OCI-LY1 (cell line): ENCODE results near the gene IRF2BP2.
"Not testable (repeated sequence)": the region's sequence is repeated elsewhere in the genome, so short reads cannot be mapped to it uniquely, and the experiment has no call there.

Experiments
- H2AFZ ChIP-seq: fragments of 200-600 bp; sonication (generic), shearing (Covaris generic); 2 replicates; pipeline ENCODE4 v1.6.0; 2014; ENCODE audit warnings: antibody characterized with exemption, mild to moderate bottlenecking, low read length
- H3F3A ChIP-seq: fragments of 200-600 bp; sonication (generic), shearing (Covaris generic); 2 replicates; pipeline ENCODE4 v1.6.0; 2014; ENCODE audit warnings: mild to moderate bottlenecking, antibody characterized with exemption, low read length, moderate library complexity; ENCODE audit not compliant: insufficient read depth
- H3K27ac ChIP-seq: fragments of 200-600 bp; sonication (generic); 2 replicates; pipeline ENCODE4 v1.5.1; 2014; ENCODE audit warnings: low read length, mixed run types, mild to moderate bottlenecking, low read depth; ENCODE audit not compliant: poor library complexity, severe bottlenecking
- H3K27me3 ChIP-seq: fragments of 200-600 bp; sonication (generic); 2 replicates; pipeline ENCODE4 v1.6.0; 2014; ENCODE audit warnings: antibody characterized with exemption, mild to moderate bottlenecking, low read length, moderate library complexity; ENCODE audit not compliant: insufficient read depth
- H3K36me3 ChIP-seq: fragments of 200-600 bp; sonication (generic); 2 replicates; pipeline ENCODE4 v1.6.1; 2014; ENCODE audit warnings: mild to moderate bottlenecking, antibody characterized with exemption, low read length, moderate library complexity, mixed read lengths; ENCODE audit not compliant: insufficient read depth
- H3K4me1 ChIP-seq: fragments of 200-600 bp; sonication (generic); 2 replicates; pipeline ENCODE4 v1.5.1; 2014; ENCODE audit warnings: mild to moderate bottlenecking, low read length, moderate library complexity; ENCODE audit not compliant: insufficient read depth, severe bottlenecking
- H3K4me2 ChIP-seq: fragments of 200-600 bp; sonication (generic), shearing (Covaris generic); 2 replicates; pipeline ENCODE4 v1.6.1; 2014; ENCODE audit warnings: low read length
- H3K4me3 ChIP-seq: fragments of 200-600 bp; sonication (generic); 2 replicates; pipeline ENCODE4 v1.5.1; 2014; ENCODE audit warnings: low read length, low read depth, mild to moderate bottlenecking, mixed read lengths; ENCODE audit not compliant: poor library complexity, severe bottlenecking
- H3K79me2 ChIP-seq: fragments of 200-600 bp; shearing (Covaris generic); 2 replicates; pipeline ENCODE4 v1.6.1; 2016; ENCODE audit warnings: mixed run types, low read length, mixed read lengths; ENCODE audit not compliant: insufficient read depth
- H3K9ac ChIP-seq: fragments of 200-600 bp; sonication (generic), shearing (Covaris generic); 2 replicates; pipeline ENCODE4 v1.6.1; 2014; ENCODE audit warnings: mild to moderate bottlenecking, low read length, mixed read lengths
- H3K9me2 ChIP-seq: fragments of 200-600 bp; sonication (generic), shearing (Covaris generic); 2 replicates; pipeline ENCODE4 v1.6.1; 2014; ENCODE audit warnings: low read depth, mild to moderate bottlenecking, low read length, mixed read lengths
- H3K9me3 ChIP-seq: fragments of 200-600 bp; shearing (Covaris generic); 2 replicates; pipeline ENCODE4 v1.6.1; 2014; ENCODE audit warnings: low read length, mixed read lengths
- H4K20me1 ChIP-seq: fragments of 200-600 bp; sonication (generic), shearing (Covaris generic); 2 replicates; pipeline ENCODE4 v1.6.0; 2016; ENCODE audit warnings: mild to moderate bottlenecking, low read length; ENCODE audit not compliant: insufficient read depth
- CTCF ChIP-seq: fragments of 200-600 bp; sonication (generic), shearing (Covaris generic); IDR thresholded peaks from 2 replicates; pipeline ENCODE4 v1.5.1; 2017; ENCODE audit warnings: mild to moderate bottlenecking, antibody characterized with exemption, low read length, moderate library complexity, mixed read lengths
- EZH2 ChIP-seq: fragments of 200-600 bp; sonication (generic), shearing (Covaris generic); IDR thresholded peaks from 2 replicates; pipeline ENCODE4 v1.8.0; 2017; ENCODE audit warnings: borderline replicate concordance, mixed run types, mild to moderate bottlenecking, antibody characterized with exemption, low read length, moderate library complexity, mixed read lengths

Gene IRF2BP2

GRCh38 chr1:234595899-234596298 is 14.1 kb downstream of the IRF2BP2 start:
- H3K27ac ChIP-seq = no peak overlapping the region
- no peaks in the 10 kb centered on the region for H3K79me2 ChIP-seq
- H4K20me1 ChIP-seq = no peaks in the 10 kb centered on the region
- no peaks in the 10 kb centered on the region for H3K27me3 ChIP-seq
- no peak overlapping the region for H3K4me3 ChIP-seq
- H3K4me2 ChIP-seq = no peak overlapping the region
- TF ChIP-seq EZH2 = no peak
- TF ChIP-seq CTCF = no peak
- H3K9me2 ChIP-seq = no peaks in the 10 kb centered on the region
- no peak overlapping the region for H2AFZ ChIP-seq
- peaks cover 24% of the 10 kb centered on the region for H3K4me1 ChIP-seq
- H3K9ac ChIP-seq = no peak overlapping the region
- H3K9me3 ChIP-seq = 0 out of 2 replicates have a peak, but pooled peaks cover 3% of the 10 kb centered on the region
- no peaks in the 10 kb centered on the region for H3K36me3 ChIP-seq
- peaks cover 11% of the 10 kb centered on the region for H3F3A ChIP-seq

GRCh38 chr1:234594575-234594974 is 15.4 kb downstream of the IRF2BP2 start:
- H3K27me3 ChIP-seq, H3F3A ChIP-seq, H3K4me3 ChIP-seq, H4K20me1 ChIP-seq, H3K79me2 ChIP-seq, H3K9ac ChIP-seq, H3K36me3 ChIP-seq, H3K9me2 ChIP-seq, H2AFZ ChIP-seq, H3K27ac ChIP-seq, H3K9me3 ChIP-seq, H3K4me2 ChIP-seq: not testable (repeated sequence)
- H3K4me1 ChIP-seq = peaks cover 14% of the 10 kb centered on the region

- Histone ChIP-seq H3K4me1 (peaks cover 7% of the 10 kb centered on the region), H3K36me3 (no peaks in the 10 kb centered on the region), H4K20me1 (no peaks in the 10 kb centered on the region), H3K79me2 (no peaks in the 10 kb centered on the region), H3K9me3 (0 out of 2 replicates have a peak, but pooled peaks cover 3% of the 10 kb centered on the region), H3K9me2 (no peaks in the 10 kb centered on the region), H3K4me3 (no peak overlapping the region), H3F3A (no peaks in the 10 kb centered on the region), H3K9ac (no peak overlapping the region), H3K27me3 (no peaks in the 10 kb centered on the region), H3K27ac (no peak overlapping the region), H3K4me2 (no peak overlapping the region), H2AFZ (no peak overlapping the region)
- no peak for TF ChIP-seq EZH2
- TF ChIP-seq CTCF = no peak
Observed at GRCh38 chr1:234593771-234594504, 16.0 kb downstream of the IRF2BP2 start.

- H3K9me3 ChIP-seq = 0 out of 2 replicates have a peak, but pooled peaks cover 3% of the 10 kb centered on the region
- H3K9me2 ChIP-seq = no peaks in the 10 kb centered on the region
- TF ChIP-seq EZH2 (no peak), CTCF (no peak)
- no peak overlapping the region for H3K9ac ChIP-seq
- H4K20me1 ChIP-seq = no peaks in the 10 kb centered on the region
- no peak overlapping the region for H3K4me3 ChIP-seq
- no peaks in the 10 kb centered on the region for H3F3A ChIP-seq
- H3K79me2 ChIP-seq = no peaks in the 10 kb centered on the region
- H3K27me3 ChIP-seq = no peaks in the 10 kb centered on the region
- no peak overlapping the region for H3K4me2 ChIP-seq
- no peak overlapping the region for H3K27ac ChIP-seq
- no peaks in the 10 kb centered on the region for H3K36me3 ChIP-seq
- H2AFZ ChIP-seq = no peak overlapping the region
- no peaks in the 10 kb centered on the region for H3K4me1 ChIP-seq
Observed at GRCh38 chr1:234593109-234593508, 16.9 kb downstream of the IRF2BP2 start.
